CD8-positive, alpha-beta memory T cell (primary cell): Measurements from ENCODE around the gene SNRPD3. TPM values are rescaled to one million over a fixed set of nuclear protein-coding genes. Genes with fewer than 3 reads are reported as not detected.
"Not testable (repeated sequence)": the region's sequence is repeated elsewhere in the genome, so short reads cannot be mapped to it uniquely, and the experiment has no call there.

Experiments
- CTCF ChIA-PET: fragments of 350-600 bp; sonication (Branson Sonifier 250); formaldehyde crosslinking; loops from one replicate; lab custom pipeline; 2021; ENCODE audit warnings: antibody characterized with exemption; lab: Charles Lee
- POLR2A ChIA-PET: fragments of 350-600 bp; sonication (Branson Sonifier 250); formaldehyde crosslinking; loops from one replicate; lab custom pipeline; 2021; ENCODE audit warnings: antibody characterized with exemption; lab: Charles Lee
- DNase-seq, 5 donors: peaks; one replicate each; pipeline versions ENCODE4 v3.0.0 to v3.0.0-alpha.2; 2020 to 2022; ENCODE audit warnings: mixed read lengths in 1 of 5
- H3K27ac ChIP-seq: one replicate; pipeline ENCODE4 v1.7.0; 2013; ENCODE audit warnings: low read depth, mild to moderate bottlenecking, low read length, moderate library complexity
- H3K27me3 ChIP-seq: 2 replicates; pipeline ENCODE4 v1.7.0; 2013; ENCODE audit warnings: low read length, mild to moderate bottlenecking; ENCODE audit not compliant: insufficient read depth, poor library complexity, severe bottlenecking
- H3K36me3 ChIP-seq: 2 replicates; pipeline ENCODE4 v1.7.0; 2013; ENCODE audit warnings: mild to moderate bottlenecking, low read length, moderate library complexity; ENCODE audit not compliant: insufficient read depth
- H3K4me1 ChIP-seq: 2 replicates; pipeline ENCODE4 v1.7.0; 2013; ENCODE audit warnings: mild to moderate bottlenecking, low read length, moderate library complexity; ENCODE audit not compliant: insufficient read depth
- H3K4me3 ChIP-seq: 2 replicates; pipeline ENCODE4 v1.7.0; 2013; ENCODE audit warnings: mild to moderate bottlenecking, low read length
- H3K9me3 ChIP-seq: 2 replicates; pipeline ENCODE4 v1.7.0; 2013; ENCODE audit warnings: mild to moderate bottlenecking, low read length
- H3K27ac Mint-ChIP-seq, 8 donors: one replicate each; pipeline ENCODE4 v1.8.0; 2020 to 2021; ENCODE audit warnings: mixed read lengths in 8 of 8, mild to moderate bottlenecking in 6 of 8, inconsistent platforms in 3 of 8, moderate library complexity in 3 of 8
- H3K27me3 Mint-ChIP-seq, 2 donors: one replicate each; pipeline ENCODE4 v1.8.0; 2020 to 2021; ENCODE audit warnings: mixed read lengths in 2 of 2, mild to moderate bottlenecking in 1 of 2, moderate library complexity in 1 of 2
- H3K36me3 Mint-ChIP-seq, 3 donors: one replicate each; pipeline ENCODE4 v1.8.0; 2020 to 2021; ENCODE audit warnings: mixed read lengths in 3 of 3, inconsistent platforms in 1 of 3, mild to moderate bottlenecking in 1 of 3
- H3K4me1 Mint-ChIP-seq, 3 donors: one replicate each; pipeline ENCODE4 v1.8.0; 2020 to 2021; ENCODE audit warnings: mixed read lengths in 3 of 3, inconsistent platforms in 1 of 3, mild to moderate bottlenecking in 1 of 3
- H3K4me3 Mint-ChIP-seq, 7 donors: one replicate each; pipeline ENCODE4 v1.8.0; 2020 to 2021; ENCODE audit warnings: mixed read lengths in 7 of 7, mild to moderate bottlenecking in 6 of 7, moderate library complexity in 4 of 7, inconsistent platforms in 2 of 7
- H3K9me3 Mint-ChIP-seq, 5 donors: one replicate each; pipeline ENCODE4 v1.8.0; 2020 to 2022; ENCODE audit warnings: mixed read lengths in 5 of 5, mild to moderate bottlenecking in 3 of 5, moderate library complexity in 2 of 5, inconsistent platforms in 1 of 5
- polyA plus RNA-seq: library from polyadenylated mRNA; unstranded; fragments of 300-500 nt; fragmentation: Illumina TruSeq; gene quantifications from one replicate; pipeline ENCODE4 v1.2.3, GENCODE V29; 2021
- total RNA-seq, 2 experiments: library from RNA; stranded (reverse); gene quantifications; one replicate each; pipeline ENCODE4 v1.2.3, GENCODE V29; 2021

The SNRPD3 gene
- total and polyA plus RNA-seq, 3 experiments from 2014 or later: 112 to 217 (median 205) TPM

DNA sequence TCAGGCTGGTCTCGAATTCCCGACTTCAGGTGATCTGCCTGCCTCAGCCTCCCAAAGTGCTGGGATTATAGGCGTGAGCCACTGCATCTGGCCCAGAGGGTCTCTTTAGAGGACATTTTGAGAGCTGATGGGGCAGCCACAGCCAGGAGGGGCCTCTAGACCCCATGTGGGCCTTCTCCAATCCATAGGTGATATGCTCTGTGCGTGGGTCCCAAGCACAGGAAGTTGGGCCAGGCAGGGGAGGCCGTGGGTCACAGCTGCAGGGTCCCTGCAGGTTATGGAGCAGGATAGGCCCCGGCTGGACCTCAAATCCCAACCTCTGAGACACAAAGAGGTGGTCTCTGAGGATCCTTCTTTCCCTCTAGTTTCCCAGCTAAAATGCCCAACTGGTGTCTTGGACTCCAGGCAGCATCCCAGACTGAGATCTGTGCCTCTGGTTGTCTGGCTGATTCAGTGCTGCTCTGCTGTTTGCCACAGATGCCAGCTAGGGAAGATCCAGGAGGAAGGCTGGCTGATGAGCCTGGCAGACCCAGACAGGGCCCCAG, 35.6 kb downstream of the SNRPD3 start:
- Mint-ChIP-seq H3K27ac (peak overlapping the region in 1 of 8 donors; percentile 74), H3K9me3 (no peaks in the 10 kb centered on the region), H3K36me3 (peaks cover 0 to 4% (median 0%) of the 10 kb centered on the region in 3 donors), H3K4me1 (peaks cover 1 to 9% (median 6%) of the 10 kb centered on the region in 3 donors), H3K4me3 (no peak overlapping the region), H3K27me3 (peaks cover 5 to 9% of the 10 kb centered on the region in 2 donors)
- DNase-seq: no peak
- POLR2A ChIA-PET: no interaction called here
- Histone ChIP-seq H3K9me3 (no peaks in the 10 kb centered on the region), H3K4me1 (no peaks in the 10 kb centered on the region), H3K27me3 (no peaks in the 10 kb centered on the region), H3K36me3 (no peaks in the 10 kb centered on the region), H3K4me3 (no peak overlapping the region), H3K27ac (no peak overlapping the region)
- CTCF ChIA-PET: no interaction called here

DNA sequence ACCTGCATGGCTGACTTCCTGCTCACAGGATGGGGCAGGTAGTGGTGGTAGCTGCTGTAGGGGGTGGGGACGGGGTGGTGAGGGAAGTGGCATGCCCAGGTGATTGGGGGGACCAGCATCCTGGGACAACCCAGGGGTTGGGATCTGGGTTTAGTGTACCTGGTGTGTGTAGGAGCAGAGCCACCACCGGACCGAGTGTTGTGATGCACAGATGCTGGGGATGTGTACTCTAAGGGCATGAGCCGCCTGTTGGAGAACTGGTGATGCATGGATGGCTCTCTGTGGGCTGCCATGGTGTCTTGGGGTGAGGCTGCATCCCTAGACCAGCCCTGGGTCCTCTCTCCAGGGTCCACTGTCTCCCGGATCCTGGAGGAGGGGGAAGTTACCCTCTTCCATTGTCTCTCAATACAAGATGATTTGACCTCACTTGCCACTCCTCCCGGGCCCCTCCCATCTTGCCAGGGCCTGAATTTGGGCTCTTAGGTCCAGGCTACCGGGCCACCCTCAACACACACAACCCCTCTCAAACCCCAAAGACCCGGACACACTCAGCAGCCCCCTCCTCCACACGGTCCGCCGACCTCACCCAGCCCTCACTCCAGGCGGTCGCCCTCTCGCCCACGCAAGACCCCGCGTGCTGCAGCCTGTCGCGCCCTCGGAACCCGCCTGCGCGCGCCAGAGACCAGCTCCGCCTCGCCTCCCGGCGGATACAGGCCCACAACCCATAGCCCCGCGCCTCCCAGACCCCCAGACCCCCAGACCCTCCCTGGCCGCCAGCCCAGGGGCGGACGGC, 36.5 kb downstream of the SNRPD3 start:
- CTCF ChIA-PET: no interaction called here
- Mint-ChIP-seq H3K27me3 (peaks cover 5 to 9% of the 10 kb centered on the region in 2 donors), H3K9me3 (no peaks in the 10 kb centered on the region), H3K36me3 (peaks cover 0 to 4% (median 0%) of the 10 kb centered on the region in 3 donors), H3K4me3 (peak overlapping the region; percentile 63 to 89 (median 82)), H3K4me1 (peaks cover 1 to 9% (median 6%) of the 10 kb centered on the region in 3 donors), H3K27ac (no peak overlapping the region)
- POLR2A ChIA-PET: no interaction called here
- Histone ChIP-seq H3K27ac (no peak overlapping the region), H3K4me3 (no peak overlapping the region), H3K9me3 (no peaks in the 10 kb centered on the region), H3K36me3 (no peaks in the 10 kb centered on the region), H3K27me3 (no peaks in the 10 kb centered on the region), H3K4me1 (no peaks in the 10 kb centered on the region)
- DNase-seq: no peak

DNA sequence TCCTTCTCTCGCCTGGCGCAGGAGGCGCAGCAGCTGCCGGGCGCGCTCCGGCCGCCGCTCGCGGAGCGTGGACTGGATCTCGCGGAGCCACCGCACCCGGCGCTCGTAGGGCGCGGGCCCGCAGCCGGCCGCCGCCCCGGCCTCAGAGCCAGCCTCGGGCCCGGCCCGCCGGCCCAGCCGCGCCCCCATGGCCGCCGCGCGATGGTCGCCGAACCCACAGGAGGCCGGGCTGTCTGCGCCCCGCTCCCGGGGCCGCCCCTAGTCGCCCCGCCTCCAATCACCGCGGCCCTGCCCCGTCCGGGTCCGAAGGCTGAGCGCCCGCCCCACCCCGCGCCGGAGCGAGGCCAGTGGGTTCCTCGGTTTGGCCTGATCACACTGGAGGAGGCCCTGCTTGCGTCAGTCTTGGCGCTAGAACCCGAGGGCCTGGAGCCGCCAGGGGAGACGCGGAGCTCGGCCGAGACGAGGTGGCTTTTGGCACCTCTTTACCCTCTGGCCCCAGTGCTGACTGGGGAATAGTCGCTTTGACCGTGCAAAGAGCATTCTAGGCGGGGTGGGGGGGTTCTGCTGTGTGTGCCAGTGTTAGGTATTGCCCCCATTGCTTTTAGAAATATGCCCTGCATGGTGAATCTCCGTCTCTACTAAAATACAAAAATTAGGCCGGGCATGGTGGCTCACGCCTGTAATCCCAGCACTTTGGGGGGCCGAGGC, 37.2 kb downstream of the SNRPD3 start, which contains the start of gene LRRC75B:
Gene LRRC75B, minus strand, starts transcription at position 223 of the 708 bp plus-strand sequence. Its CDS starts 34 bp downstream, at position 189.
- H3K4me3 ChIP-seq: no peak within 1 kb of the TSS
- H3K27ac Mint-ChIP-seq: peak within 1 kb of the TSS in 1 of 8 donors; percentile 54
- H3K4me3 Mint-ChIP-seq: peak within 1 kb of the TSS; percentile 63 to 89 (median 82)
- ChIA-PET CTCF (no interaction called here), POLR2A (no interaction called here)
- no peaks in the 10 kb centered on the region for H3K9me3 ChIP-seq
- H3K4me1 Mint-ChIP-seq: peaks cover 1 to 9% (median 6%) of the 10 kb centered on the region in 3 donors
- DNase-seq: no peak
- H3K27me3 Mint-ChIP-seq: peaks cover 5 to 9% of the 10 kb centered on the region in 2 donors
- no peaks in the 10 kb centered on the region for H3K4me1 ChIP-seq
- H3K9me3 Mint-ChIP-seq: no peaks in the 10 kb centered on the region
- H3K36me3 ChIP-seq: no peaks in the 10 kb centered on the region
- H3K36me3 Mint-ChIP-seq: peaks cover 0 to 4% (median 0%) of the 10 kb centered on the region in 3 donors
- no peak within 1 kb of the TSS for H3K27ac ChIP-seq
- H3K27me3 ChIP-seq: no peaks in the 10 kb centered on the region

DNA sequence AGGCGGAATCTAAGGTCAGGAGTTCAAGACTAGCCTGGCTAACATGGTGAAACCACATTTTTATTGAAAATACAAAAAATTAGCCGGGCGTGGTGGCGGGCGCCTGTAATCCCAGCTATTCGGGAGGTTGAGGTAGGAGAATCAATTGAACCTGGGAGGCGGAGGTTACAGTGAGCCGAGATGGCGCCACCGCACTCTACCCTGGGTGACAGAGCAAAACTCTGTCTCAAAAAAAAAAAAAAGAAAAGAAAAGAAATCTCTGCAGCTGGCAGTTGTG, 37.7 kb downstream of the SNRPD3 start:
- CTCF ChIA-PET, H3K9me3 ChIP-seq, H3K4me1 Mint-ChIP-seq, H3K4me1 ChIP-seq, H3K27me3 ChIP-seq, POLR2A ChIA-PET, H3K9me3 Mint-ChIP-seq, H3K27ac Mint-ChIP-seq, H3K36me3 ChIP-seq, DNase-seq, H3K4me3 ChIP-seq, H3K27me3 Mint-ChIP-seq, H3K36me3 Mint-ChIP-seq, H3K27ac ChIP-seq: not testable (repeated sequence)
- peak overlapping the region; percentile 20 to 65 (median 57) for H3K4me3 Mint-ChIP-seq

DNA sequence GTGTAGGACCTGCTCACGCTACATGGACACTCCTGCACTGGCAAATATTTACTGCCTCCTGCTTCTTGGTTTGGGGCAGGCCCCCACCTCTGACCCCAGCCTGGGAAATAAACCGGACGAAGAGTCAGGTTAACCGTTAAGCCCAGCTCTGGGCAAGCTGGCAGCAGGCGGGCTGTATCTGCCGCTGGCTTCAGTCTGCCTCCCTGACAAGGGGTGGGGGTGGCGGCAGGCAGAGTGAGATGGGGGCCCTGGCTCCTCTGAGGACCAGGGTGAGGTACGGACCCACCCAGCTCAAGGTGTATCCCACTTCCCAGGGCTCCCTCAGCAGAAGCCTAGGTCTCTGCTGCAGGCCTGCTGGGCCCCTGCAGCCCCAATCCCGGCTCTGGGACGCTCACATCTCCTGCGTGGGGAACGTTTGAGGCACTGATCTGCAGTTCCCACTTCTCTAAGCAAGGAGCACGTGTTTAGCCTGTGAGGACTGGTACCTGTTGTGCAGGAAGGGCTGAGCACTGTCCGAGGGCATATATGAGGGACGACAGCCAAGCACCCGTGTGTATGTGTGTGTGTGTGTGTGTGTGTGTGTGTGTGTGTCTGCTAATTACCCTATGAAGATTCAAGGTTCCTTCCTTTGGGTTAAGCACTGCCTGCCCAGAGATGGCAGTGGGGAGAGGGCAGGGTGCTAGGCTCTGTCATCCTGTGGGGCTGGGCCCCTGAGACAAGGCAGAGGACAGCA, 38.2 kb downstream of the SNRPD3 start:
- H3K4me3 Mint-ChIP-seq: peak overlapping the region in 3 of 7 donors; percentile 19 to 65 (median 59)
- Histone ChIP-seq H3K4me1 (no peaks in the 10 kb centered on the region), H3K9me3 (no peaks in the 10 kb centered on the region), H3K36me3 (no peaks in the 10 kb centered on the region), H3K27me3 (no peaks in the 10 kb centered on the region), H3K27ac (no peak overlapping the region), H3K4me3 (no peak overlapping the region)
- H3K27me3 Mint-ChIP-seq: peaks cover 5 to 9% of the 10 kb centered on the region in 2 donors
- CTCF ChIA-PET: no interaction called here
- H3K27ac Mint-ChIP-seq: peak overlapping the region in 1 of 8 donors; percentile 81
- no peaks in the 10 kb centered on the region for H3K9me3 Mint-ChIP-seq
- peaks cover 0 to 4% (median 0%) of the 10 kb centered on the region in 3 donors for H3K36me3 Mint-ChIP-seq
- POLR2A ChIA-PET: no interaction called here
- H3K4me1 Mint-ChIP-seq: peaks cover 2 to 9% (median 6%) of the 10 kb centered on the region in 3 donors
- DNase-seq: no peak

DNA sequence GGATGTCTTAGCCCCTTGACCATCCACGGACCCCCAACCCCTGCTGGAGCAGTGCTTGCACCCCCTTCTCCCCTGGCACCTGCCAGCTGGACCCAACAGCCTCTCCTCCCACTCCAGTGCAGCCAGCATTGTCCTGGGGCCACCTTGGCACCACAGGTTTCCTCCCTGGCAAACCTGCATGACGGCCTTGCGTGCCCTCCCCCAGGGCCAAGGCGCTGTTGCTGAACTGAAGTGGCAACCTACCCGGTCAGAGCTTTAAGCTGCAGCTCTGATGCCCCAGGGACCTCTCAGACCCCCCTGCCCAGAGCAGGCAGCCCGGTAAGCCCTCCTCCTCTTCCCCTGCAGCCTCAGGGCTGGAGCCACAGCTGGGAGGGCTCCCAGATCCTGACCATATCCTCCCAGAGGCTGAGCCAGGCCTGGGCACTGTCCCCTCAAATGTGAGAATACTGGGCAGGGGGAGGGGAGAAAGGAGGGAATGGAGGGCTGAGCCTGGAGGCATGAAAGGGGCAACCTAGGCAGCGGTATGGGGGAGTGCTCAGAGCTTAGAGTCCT, 38.8 kb downstream of the SNRPD3 start:
- Mint-ChIP-seq H3K4me1 (peaks cover 4 to 9% (median 6%) of the 10 kb centered on the region in 3 donors), H3K9me3 (no peaks in the 10 kb centered on the region), H3K27ac (no peak overlapping the region), H3K27me3 (peaks cover 5 to 9% of the 10 kb centered on the region in 2 donors), H3K36me3 (peaks cover 0 to 4% (median 0%) of the 10 kb centered on the region in 3 donors), H3K4me3 (no peak overlapping the region)
- DNase-seq: no peak
- Histone ChIP-seq H3K27ac (no peak overlapping the region), H3K4me3 (no peak overlapping the region), H3K9me3 (no peaks in the 10 kb centered on the region), H3K36me3 (no peaks in the 10 kb centered on the region), H3K4me1 (no peaks in the 10 kb centered on the region), H3K27me3 (no peaks in the 10 kb centered on the region)
- ChIA-PET CTCF (no interaction called here), POLR2A (no interaction called here)

DNA sequence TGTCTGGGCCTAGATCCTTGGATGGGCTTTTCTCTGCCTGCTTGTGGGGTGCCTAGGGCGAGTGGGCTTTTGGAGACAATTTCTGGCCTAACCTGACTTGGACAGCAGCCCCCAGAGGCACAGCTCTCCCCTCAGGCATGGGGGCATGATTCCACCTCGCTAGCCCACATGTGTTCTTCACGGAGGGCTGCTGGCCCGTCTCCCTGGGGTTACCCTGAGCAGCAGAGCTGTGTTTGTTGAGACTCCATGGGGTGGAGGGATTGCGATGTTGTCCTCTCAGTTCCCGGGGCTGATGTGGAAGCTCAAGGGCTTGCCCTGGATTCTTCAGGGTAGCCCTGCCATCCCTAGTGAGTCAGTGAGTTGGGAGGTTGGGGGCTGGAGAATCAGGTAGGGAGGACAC, 39.4 kb downstream of the SNRPD3 start:
- POLR2A ChIA-PET: no interaction called here

More for the DNA sequence above, 39.4 kb downstream of the SNRPD3 start:
- CTCF ChIA-PET: no interaction called here
- Mint-ChIP-seq H3K36me3 (peaks cover 0 to 4% (median 0%) of the 10 kb centered on the region in 3 donors), H3K27ac (no peak overlapping the region), H3K27me3 (peaks cover 5 to 9% of the 10 kb centered on the region in 2 donors), H3K4me1 (peaks cover 4 to 9% (median 6%) of the 10 kb centered on the region in 3 donors), H3K4me3 (no peak overlapping the region), H3K9me3 (no peaks in the 10 kb centered on the region)
- no peaks in the 10 kb centered on the region for H3K4me1 ChIP-seq
- H3K9me3 ChIP-seq: no peaks in the 10 kb centered on the region
- no peak for DNase-seq
- H3K4me3 ChIP-seq: no peak overlapping the region
- no peaks in the 10 kb centered on the region for H3K27me3 ChIP-seq
- no peaks in the 10 kb centered on the region for H3K36me3 ChIP-seq
- no peak overlapping the region for H3K27ac ChIP-seq
